GM12875 (cell line): ENCODE results near the gene AVPI1.

Experiments used
- H3K4me3 ChIP-seq: one replicate; pipeline ENCODE4 v1.5.1; 2011; ENCODE audit warnings: low read depth, low read length, control low read depth
- CTCF ChIP-seq: IDR thresholded peaks from 2 replicates; pipeline ENCODE4 v1.5.1; 2011; ENCODE audit warnings: low read depth, mild to moderate bottlenecking, control low read depth, inconsistent platforms, low read length, moderate library complexity, borderline replicate concordance; ENCODE audit not compliant: insufficient read depth

Gene AVPI1

GRCh38 chr10:97686962-97687784, at the start of gene AVPI1:
Gene AVPI1, minus strand, starts transcription at chr10:97687241. Its CDS starts 7,336 bp downstream, at chr10:97679905.
- no peak for TF ChIP-seq CTCF
- peak within 1 kb of the TSS; percentile 35 for H3K4me3 ChIP-seq

GRCh38 chr10:97736403-97736901, 49.4 kb upstream of the AVPI1 start:
- no peak overlapping the region for H3K4me3 ChIP-seq
- no peak for TF ChIP-seq CTCF

- H3K4me3 ChIP-seq: no peak overlapping the region
- no peak for TF ChIP-seq CTCF
Measured at GRCh38 chr10:97734021-97734420, 47.0 kb upstream of the AVPI1 start.

GRCh38 chr10:97733256-97733655, 46.2 kb upstream of the AVPI1 start:
- no peak for TF ChIP-seq CTCF
- no peak overlapping the region for H3K4me3 ChIP-seq

- no peak for TF ChIP-seq CTCF
- H3K4me3 ChIP-seq: no peak overlapping the region
Measured at GRCh38 chr10:97732052-97732359, 45.0 kb upstream of the AVPI1 start.

- no peak overlapping the region for H3K4me3 ChIP-seq
- peak; percentile 73 for TF ChIP-seq CTCF
Measured at GRCh38 chr10:97731346-97732051, 44.5 kb upstream of the AVPI1 start.

GRCh38 chr10:97729014-97729413, 42.0 kb upstream of the AVPI1 start:
- H3K4me3 ChIP-seq: no peak overlapping the region
- TF ChIP-seq CTCF: no peak
